Activated naive CD4-positive, alpha-beta T cell treated with anti-CD3 and anti-CD28 coated beads for 36 hours (primary cell): ENCODE data around the gene CIT. TPM values are rescaled to one million over a fixed set of nuclear protein-coding genes. Genes with fewer than 3 reads are reported as not detected.

Experiments
- CTCF ChIA-PET: fragments of 350-600 bp; sonication (Branson Sonifier 250); formaldehyde crosslinking; loops from one replicate; lab custom pipeline; 2021; ENCODE audit warnings: antibody characterized with exemption; lab: Charles Lee
- DNase-seq: peaks from one replicate; pipeline ENCODE4 v3.0.0-alpha.2; 2020
- H3K27ac Mint-ChIP-seq: one replicate; pipeline ENCODE4 v1.8.0; 2021; ENCODE audit warnings: mild to moderate bottlenecking, mixed read lengths
- H3K27me3 Mint-ChIP-seq: one replicate; pipeline ENCODE4 v1.8.0; 2021; ENCODE audit warnings: low read depth, mixed read lengths
- H3K36me3 Mint-ChIP-seq: one replicate; pipeline ENCODE4 v1.8.0; 2021; ENCODE audit warnings: low read depth, mixed read lengths
- H3K4me1 Mint-ChIP-seq: one replicate; pipeline ENCODE4 v1.8.0; 2021; ENCODE audit warnings: low read depth, mixed read lengths
- H3K4me3 Mint-ChIP-seq: one replicate; pipeline ENCODE4 v1.8.0; 2021; ENCODE audit warnings: mild to moderate bottlenecking, moderate library complexity, mixed read lengths
- H3K9me3 Mint-ChIP-seq: one replicate; pipeline ENCODE4 v1.8.0; 2021; ENCODE audit warnings: mixed read lengths
- intact Hi-C: fragments of 100-400 bp; cut with micrococcal nuclease; formaldehyde crosslinking; loops from one replicate; pipeline ENCODE4 v1.15.1; 2023
- microRNA-seq: library from miRNA; unstranded; fragments of <30 nt; microRNA quantifications from one replicate; pipeline ENCODE4 v1.2.0, GENCODE V29; 2022; ENCODE audit warnings: borderline microRNAs expressed, borderline replicate concordance
- total RNA-seq, 2 experiments: library from RNA; stranded (reverse); gene quantifications; one replicate each; pipeline ENCODE4 v1.2.3, GENCODE V29; 2021

Gene CIT
- total RNA-seq, 2 experiments from 2014 or later: 78.6 to 78.8 TPM

- no peaks in the 10 kb centered on the region for H3K36me3 Mint-ChIP-seq
- no peak overlapping the region for H3K4me3 Mint-ChIP-seq
- no peak overlapping the region for H3K27ac Mint-ChIP-seq
- no peaks in the 10 kb centered on the region for H3K4me1 Mint-ChIP-seq
- H3K27me3 Mint-ChIP-seq: peaks cover 12% of the 10 kb centered on the region
- intact Hi-C loops: no loop called here
- no peak for DNase-seq
- H3K9me3 Mint-ChIP-seq: no peaks in the 10 kb centered on the region
- CTCF ChIA-PET: interaction anchor here (0.6 to 1.5 kb wide), 5 partner anchors 9 to 183 kb away, joined by 3 to 5 read pairs (median 3); no protein-coding TSS in a partner anchor
These were observed 234.1 kb downstream of the CIT start for GRCh38 chr12:119642986-119643385.

Small RNA genes within 50 kb of the gene (microRNA-seq; reads per million reads assigned to microRNA genes)
- not detected for gene MIR1178

Other genes starting within 250 kb of the CIT start
- gene PRKAB1, start 209.2 kb downstream of the CIT start, total RNA-seq: 10 to 100 TPM; 34.3 to 39.8 TPM
- 100 to 1,000 TPM; 128 to 133 TPM for gene BICDL1, start 111.9 kb upstream of the CIT start, total RNA-seq
- gene RAB35, start 239.4 kb upstream of the CIT start, total RNA-seq: 10 to 100 TPM; 41.3 to 45.7 TPM